Colonic mucosa (tissue), 4 donors: ENCODE measurements around the gene PRELID2. TPM values are rescaled to one million over a fixed set of nuclear protein-coding genes. Genes with fewer than 3 reads are reported as not detected.
A peak's percentile ranks its signal among the peaks of the same experiment; 100 is the strongest.

Experiments
- DNase-seq: peaks from one replicate; pipeline ENCODE4 v3.0.0-alpha.2; 2020
- H3K27ac ChIP-seq: fragments of 200-600 bp; one replicate; pipeline ENCODE4 v1.8.0; 2021
- H3K27me3 ChIP-seq: fragments of 200-600 bp; one replicate; pipeline ENCODE4 v1.8.0; 2021
- H3K36me3 ChIP-seq: fragments of 200-600 bp; one replicate; pipeline ENCODE4 v1.8.0; 2021
- H3K4me1 ChIP-seq: fragments of 200-600 bp; one replicate; pipeline ENCODE4 v1.8.0; 2021; ENCODE audit warnings: mild to moderate bottlenecking
- H3K4me3 ChIP-seq: fragments of 200-600 bp; one replicate; pipeline ENCODE4 v1.8.0; 2021
- H3K9ac ChIP-seq, 2 donors: one replicate each; pipeline ENCODE4 v1.7.0; 2013; ENCODE audit warnings: control low read depth in 2 of 2, low read depth in 2 of 2, low read length in 2 of 2
- H3K9me3 ChIP-seq: fragments of 200-600 bp; one replicate; pipeline ENCODE4 v1.8.0; 2021
- intact Hi-C: fragments of 100-400 bp; cut with DNase I; formaldehyde crosslinking; loops from one replicate; pipeline ENCODE4 v1.14.1; 2022
- total RNA-seq, 2 donors: library from RNA; stranded (reverse); fragmentation: NEBNext Ultra II Directional in 1 of 2; extraction: Animal tissue kit (Norgen Biotek cat#: 25700) in 1 of 2; gene quantifications; one replicate each; pipeline ENCODE4 v1.2.1, GENCODE V29; 2021
- TF ChIP-seq, protein P1 (sequence below): fragments of 200-600 bp; IDR thresholded peaks from one replicate; pipeline ENCODE4 v1.8.0; 2022; ENCODE audit warnings: antibody characterized with exemption, mild to moderate bottlenecking
- donor health status: healthy.
- donor health status: DM: no; HTN: no; CAD: no.
- donor health status: DM: no; HTN: no; CAD: no.

The PRELID2 gene
- total RNA-seq, 2 donors from 2014 or later, result 96.2 to 105 TPM

DNA sequence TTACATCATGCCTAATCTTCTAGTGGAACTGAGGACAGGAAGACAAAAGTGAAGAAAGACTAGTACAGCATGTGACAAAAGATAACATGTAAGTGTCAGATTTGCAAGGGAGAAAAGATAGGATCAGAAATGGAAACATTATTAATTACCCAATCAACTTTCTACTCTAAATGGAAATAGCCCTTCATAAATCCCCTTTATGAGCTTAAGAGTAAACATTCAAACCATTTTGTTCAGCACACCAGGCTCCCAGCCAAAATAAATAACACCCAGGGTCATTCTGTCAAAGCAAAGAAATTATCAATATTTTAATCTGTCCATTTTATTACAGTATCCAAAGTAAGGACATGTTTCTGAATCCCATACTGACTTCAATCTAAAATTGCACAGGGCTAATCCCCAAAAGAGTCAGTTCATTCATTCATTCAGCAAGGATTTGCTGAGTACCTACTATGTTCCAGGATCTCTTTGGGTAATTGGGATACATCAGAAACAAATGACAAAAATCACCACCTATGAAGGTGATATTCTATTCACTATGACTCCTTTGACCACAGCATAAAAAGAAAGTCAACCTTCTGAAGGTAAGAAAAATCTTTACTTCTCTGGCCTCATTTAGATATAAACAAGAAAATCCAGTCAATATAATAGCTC, 5.3 kb downstream of the PRELID2 start:
- H3K27ac ChIP-seq, result no peak overlapping the region
- no peak overlapping the region for H3K4me3 ChIP-seq
- H3K4me1 ChIP-seq, result peaks cover 3% of the 10 kb centered on the region
- H3K36me3 ChIP-seq, result no peaks in the 10 kb centered on the region
- TF ChIP-seq, protein P1, sequence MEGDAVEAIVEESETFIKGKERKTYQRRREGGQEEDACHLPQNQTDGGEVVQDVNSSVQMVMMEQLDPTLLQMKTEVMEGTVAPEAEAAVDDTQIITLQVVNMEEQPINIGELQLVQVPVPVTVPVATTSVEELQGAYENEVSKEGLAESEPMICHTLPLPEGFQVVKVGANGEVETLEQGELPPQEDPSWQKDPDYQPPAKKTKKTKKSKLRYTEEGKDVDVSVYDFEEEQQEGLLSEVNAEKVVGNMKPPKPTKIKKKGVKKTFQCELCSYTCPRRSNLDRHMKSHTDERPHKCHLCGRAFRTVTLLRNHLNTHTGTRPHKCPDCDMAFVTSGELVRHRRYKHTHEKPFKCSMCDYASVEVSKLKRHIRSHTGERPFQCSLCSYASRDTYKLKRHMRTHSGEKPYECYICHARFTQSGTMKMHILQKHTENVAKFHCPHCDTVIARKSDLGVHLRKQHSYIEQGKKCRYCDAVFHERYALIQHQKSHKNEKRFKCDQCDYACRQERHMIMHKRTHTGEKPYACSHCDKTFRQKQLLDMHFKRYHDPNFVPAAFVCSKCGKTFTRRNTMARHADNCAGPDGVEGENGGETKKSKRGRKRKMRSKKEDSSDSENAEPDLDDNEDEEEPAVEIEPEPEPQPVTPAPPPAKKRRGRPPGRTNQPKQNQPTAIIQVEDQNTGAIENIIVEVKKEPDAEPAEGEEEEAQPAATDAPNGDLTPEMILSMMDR, result no peak
- H3K9me3 ChIP-seq, result no peaks in the 10 kb centered on the region
- H3K27me3 ChIP-seq, result no peaks in the 10 kb centered on the region
- H3K9ac ChIP-seq, result no peak overlapping the region
- intact Hi-C loops, result loop anchor here (10.0 kb wide), 3 partner anchors 55 to 215 kb away; no protein-coding TSS in a partner anchor
- no peak for DNase-seq

DNA sequence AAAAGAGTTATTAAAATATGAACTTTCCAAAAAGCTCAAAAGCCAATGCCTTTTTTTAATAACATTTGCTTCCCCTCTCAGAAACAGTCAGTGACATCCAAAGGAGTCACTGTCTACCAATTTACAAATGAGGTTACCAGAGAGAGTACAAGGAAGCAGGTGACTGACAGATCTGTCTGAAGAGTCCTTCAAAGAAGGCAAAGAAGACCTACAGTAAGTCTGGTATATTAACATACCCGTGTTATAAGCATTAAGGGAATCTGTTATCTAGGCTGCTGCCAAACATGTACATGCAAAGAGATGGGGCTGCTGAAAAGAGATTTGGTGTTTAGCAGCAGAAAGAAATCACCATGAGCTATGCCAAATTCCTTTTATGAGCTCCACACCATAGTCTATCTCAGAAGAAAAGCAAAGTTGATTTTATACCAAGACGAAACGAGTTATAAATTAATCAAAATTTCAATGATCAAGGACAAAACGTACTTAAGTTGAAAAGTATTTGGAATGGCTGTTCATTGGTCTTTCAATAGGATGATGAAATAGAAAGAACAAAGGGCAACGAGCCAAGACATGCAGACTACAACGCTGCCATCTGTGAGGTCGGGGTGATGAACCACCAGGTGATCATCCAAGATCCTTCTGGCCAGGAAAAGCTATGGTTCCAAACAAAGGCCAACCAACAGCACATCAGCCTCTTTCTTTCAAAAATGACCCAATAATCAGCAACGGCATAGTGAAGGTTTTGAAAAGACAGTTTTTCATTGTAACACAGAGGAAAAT, 8.1 kb downstream of the PRELID2 start:
- H3K4me1 ChIP-seq, result peaks cover 3% of the 10 kb centered on the region
- TF ChIP-seq, protein P1, result no peak
- H3K9me3 ChIP-seq, result no peaks in the 10 kb centered on the region
- H3K27me3 ChIP-seq, result no peaks in the 10 kb centered on the region
- H3K4me3 ChIP-seq, result no peak overlapping the region
- DNase-seq, result no peak
- no peak overlapping the region for H3K27ac ChIP-seq
- intact Hi-C loops, result loop anchor here (10.0 kb wide), 2 partner anchors 58 to 132 kb away; no protein-coding TSS in a partner anchor
- no peaks in the 10 kb centered on the region for H3K36me3 ChIP-seq
- no peak overlapping the region for H3K9ac ChIP-seq

DNA sequence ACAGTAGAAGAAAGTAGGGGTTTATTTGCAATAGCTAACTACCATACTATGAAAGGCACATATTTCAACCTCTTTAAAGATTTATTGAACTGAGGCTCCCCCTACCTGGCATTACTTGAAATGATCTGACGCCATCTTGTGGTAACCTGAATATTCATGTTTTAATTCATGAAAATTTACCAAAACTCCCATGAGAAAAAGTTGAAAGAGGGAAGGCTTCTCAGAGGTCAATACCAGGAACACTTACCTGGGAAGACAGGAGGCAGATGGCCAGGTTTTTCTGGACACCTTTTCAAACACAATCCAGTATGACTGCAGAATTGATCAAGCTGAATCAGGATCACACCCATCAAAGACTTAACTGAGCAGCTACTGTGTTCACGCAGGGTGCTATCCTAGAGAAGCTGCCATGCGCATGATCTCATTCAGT, 9.4 kb downstream of the PRELID2 start:
- Histone ChIP-seq H3K27ac (no peak overlapping the region), H3K4me3 (no peak overlapping the region), H3K36me3 (no peaks in the 10 kb centered on the region), H3K27me3 (no peaks in the 10 kb centered on the region), H3K9ac (no peak overlapping the region), H3K4me1 (peaks cover 3% of the 10 kb centered on the region), H3K9me3 (no peaks in the 10 kb centered on the region)
- intact Hi-C loops, result loop anchor here (10.0 kb wide), 2 partner anchors 59 to 131 kb away; no protein-coding TSS in a partner anchor
- TF ChIP-seq, protein P1, result peak; percentile 47
- DNase-seq, result no peak

DNA sequence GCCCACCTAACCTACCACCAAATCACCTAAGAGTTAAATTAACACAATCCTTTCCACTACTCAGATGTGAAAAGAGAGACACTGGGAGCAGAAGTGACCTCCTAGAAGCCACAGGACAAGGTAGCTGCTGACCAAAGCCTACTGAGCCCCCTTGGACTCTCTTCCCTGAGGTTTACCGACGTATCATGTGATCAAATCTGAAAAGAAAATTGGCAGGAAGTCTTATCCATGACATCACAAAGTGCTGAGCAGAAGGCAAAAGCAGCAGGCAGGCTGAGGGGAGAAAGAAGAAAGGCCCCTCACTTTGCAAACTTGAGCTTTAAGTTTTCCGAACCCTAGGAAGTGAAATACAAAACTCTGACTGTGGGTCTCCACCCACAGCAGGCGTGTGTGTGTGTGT, 11.1 kb downstream of the PRELID2 start:
- H3K27me3 ChIP-seq, result no peaks in the 10 kb centered on the region
- no peaks in the 10 kb centered on the region for H3K36me3 ChIP-seq
- intact Hi-C loops, result loop anchor here (10.0 kb wide), 2 partner anchors 61 to 129 kb away; no protein-coding TSS in a partner anchor
- H3K9me3 ChIP-seq, result no peaks in the 10 kb centered on the region
- no peak for DNase-seq
- no peaks in the 10 kb centered on the region for H3K4me1 ChIP-seq
- H3K27ac ChIP-seq, result no peak overlapping the region
- TF ChIP-seq, protein P1, result no peak
- H3K4me3 ChIP-seq, result no peak overlapping the region
- H3K9ac ChIP-seq, result no peak overlapping the region

DNA sequence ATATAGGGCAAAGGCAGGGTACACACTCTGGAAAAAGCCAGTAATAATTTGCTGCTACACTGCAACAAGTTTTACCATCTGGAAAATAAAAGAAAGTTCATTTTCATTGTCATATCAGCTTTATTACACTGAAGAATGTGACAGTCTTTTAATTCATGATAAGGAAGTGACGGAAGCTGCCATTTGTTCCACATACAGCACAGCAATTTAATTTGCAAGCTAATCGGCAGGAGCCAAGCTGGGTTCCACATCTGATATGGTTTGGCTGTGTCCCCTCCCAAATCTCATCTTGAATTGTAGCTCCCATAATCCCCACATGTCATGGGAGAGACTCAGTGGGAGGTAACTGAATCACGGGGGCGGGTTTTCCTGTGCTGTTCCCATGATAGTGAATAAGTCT, 16.5 kb downstream of the PRELID2 start:
- no peaks in the 10 kb centered on the region for H3K27me3 ChIP-seq
- H3K36me3 ChIP-seq, result no peaks in the 10 kb centered on the region
- DNase-seq, result no peak
- intact Hi-C loops, result no loop called here
- H3K9me3 ChIP-seq, result no peaks in the 10 kb centered on the region
- H3K9ac ChIP-seq, result no peak overlapping the region
- TF ChIP-seq, protein P1, result no peak
- H3K4me3 ChIP-seq, result no peak overlapping the region
- no peak overlapping the region for H3K27ac ChIP-seq
- no peaks in the 10 kb centered on the region for H3K4me1 ChIP-seq
